HCT116 (cell line): Measurements from ENCODE around the gene TMOD1. TPM values are rescaled to one million over a fixed set of nuclear protein-coding genes. Genes with fewer than 3 reads are reported as not detected.

Experiments
- ATAC-seq: fragments of 200-7000 bp; cut with Tn5 transposase; 2 replicates; pipeline ENCODE4 v1.9.1; 2020; ENCODE audit warnings: mild to moderate bottlenecking, moderate library complexity
- BruUV-seq: library from RNA; stranded (reverse); fragments of 400-500 nt; replicated peaks from 2 replicates; lab custom pipeline; 2021; lab: Mats Ljungman, UMichigan
- CTCF ChIA-PET: fragments of 300-600 bp; sonication (Branson Sonifier 250); formaldehyde crosslinking; loops from one replicate; lab custom pipeline; 2021; ENCODE audit warnings: antibody characterized with exemption; lab: Charles Lee
- POLR2A ChIA-PET: fragments of 300-600, 350-600 bp; sonication (Branson Sonifier 250); formaldehyde crosslinking; loops from one replicate; lab custom pipeline; 2021; ENCODE audit warnings: antibody characterized with exemption; lab: Charles Lee
- RAD21 ChIA-PET, 2 experiments: fragments of 300-600 bp; sonication (Branson Sonifier 250); formaldehyde crosslinking; loops; one replicate each; lab custom pipeline; 2023; ENCODE audit warnings: low total read pairs in 2 of 2; ENCODE audit not compliant: uncharacterized antibody in 2 of 2, unreplicated experiment in 2 of 2, low non-redundant PET in 1 of 2; lab: Charles Lee
- DNase-seq: peaks from one replicate; pipeline ENCODE4 v3.0.0-alpha.2; 2010; ENCODE audit warnings: low read depth, low spot score
- H2AFZ ChIP-seq: fragments of 200-600 bp; shearing (Covaris generic), sonication (generic); 2 replicates; pipeline ENCODE4 v1.6.1; 2017; ENCODE audit warnings: low read depth, mixed run types, mixed read lengths, antibody characterized with exemption, low read length; ENCODE audit not compliant: poor library complexity, severe bottlenecking
- H3K27ac ChIP-seq: 2 replicates; pipeline ENCODE4 v1.5.1; 2012; ENCODE audit warnings: low read depth, low read length
- H3K27me3 ChIP-seq: fragments of 200-600 bp; sonication (generic); 2 replicates; pipeline ENCODE4 v1.6.1; 2016; ENCODE audit warnings: mixed run types, low read length, mixed read lengths; ENCODE audit not compliant: insufficient read depth
- H3K36me3 ChIP-seq, 2 experiments: fragments of 200-500 bp in 1 of 2; fragments of 200-600 bp in 1 of 2; sonication (Bioruptor generic) in 1 of 2; sonication (generic) in 1 of 2; 2 replicates each; pipeline versions ENCODE4 v1.5.1 to v1.6.1; 2014 to 2016; ENCODE audit warnings: low read length in 2 of 2, inconsistent platforms in 1 of 2, mixed read lengths in 1 of 2, mixed run types in 1 of 2; ENCODE audit not compliant: insufficient read depth in 2 of 2, control insufficient read depth in 1 of 2
- H3K4me1 ChIP-seq, 2 experiments: fragments of 200-600 bp in 1 of 2; sonication (generic) in 1 of 2; 2 replicates each; pipeline versions ENCODE4 v1.5.1 to v1.6.1; 2012 to 2017; ENCODE audit warnings: low read length in 2 of 2, inconsistent platforms in 1 of 2, mild to moderate bottlenecking in 1 of 2, mixed read lengths in 1 of 2, mixed run types in 1 of 2, moderate library complexity in 1 of 2; ENCODE audit not compliant: insufficient read depth in 2 of 2, control insufficient read depth in 1 of 2
- H3K4me2 ChIP-seq: fragments of 200-600 bp; sonication (generic); 2 replicates; pipeline ENCODE4 v1.6.1; 2017; ENCODE audit warnings: mixed run types, low read length, mixed read lengths
- H3K4me3 ChIP-seq, 2 experiments: fragments of 200-600 bp in 1 of 2; sonication (generic) in 1 of 2; replicated peaks in 1 of 2; 2 replicates each; pipeline ENCODE4 v1.5.1; 2011 to 2016; ENCODE audit warnings: low read length in 2 of 2, control low read depth in 1 of 2, low read depth in 1 of 2, mild to moderate bottlenecking in 1 of 2, mixed read lengths in 1 of 2, mixed run types in 1 of 2
- H3K79me2 ChIP-seq: fragments of 200-600 bp; sonication (generic); 2 replicates; pipeline ENCODE4 v1.6.1; 2017; ENCODE audit warnings: mild to moderate bottlenecking, mixed run types, low read length, moderate library complexity, mixed read lengths; ENCODE audit not compliant: insufficient read depth
- H3K9ac ChIP-seq: fragments of 200-600 bp; sonication (generic); 2 replicates; pipeline ENCODE4 v1.6.1; 2016; ENCODE audit warnings: low read length, mixed read lengths
- H3K9me2 ChIP-seq: fragments of 200-600 bp; sonication (generic), shearing (Covaris generic); 2 replicates; pipeline ENCODE4 v1.6.1; 2017; ENCODE audit warnings: mixed run types, mild to moderate bottlenecking, moderate library complexity; ENCODE audit not compliant: insufficient read depth
- H3K9me3 ChIP-seq, 2 experiments: fragments of 200-500 bp in 1 of 2; fragments of 200-600 bp in 1 of 2; sonication (Bioruptor generic) in 1 of 2; sonication (generic) in 1 of 2; 2 replicates each; pipeline ENCODE4 v1.6.1; 2014 to 2017; ENCODE audit warnings: low read length in 2 of 2, mixed read lengths in 2 of 2, inconsistent platforms in 1 of 2, low read depth in 1 of 2, mild to moderate bottlenecking in 1 of 2, mixed run types in 1 of 2, moderate library complexity in 1 of 2; ENCODE audit not compliant: control insufficient read depth in 1 of 2, insufficient read depth in 1 of 2
- H4K20me1 ChIP-seq: fragments of 200-600 bp; sonication (generic), shearing (Covaris generic); 2 replicates; pipeline ENCODE4 v1.6.1; 2017; ENCODE audit warnings: mixed run types, mild to moderate bottlenecking, moderate library complexity; ENCODE audit not compliant: insufficient read depth
- EGR1 ChIP-seq: IDR thresholded peaks from 2 replicates; pipeline ENCODE4 v1.6.1; 2012; ENCODE audit warnings: low read depth
- ELF1 ChIP-seq: IDR thresholded peaks from 2 replicates; pipeline ENCODE4 v1.6.1; 2012; ENCODE audit warnings: low read depth, borderline replicate concordance
- EZH2 ChIP-seq: fragments of 200-600 bp; sonication (generic); IDR thresholded peaks from 2 replicates; pipeline ENCODE4 v1.6.1; 2017; ENCODE audit warnings: antibody characterized with exemption, mixed run types
- POLR2AphosphoS5 ChIP-seq: IDR thresholded peaks from 2 replicates; pipeline ENCODE4 v1.6.1; 2011; ENCODE audit warnings: mild to moderate bottlenecking, low read depth, low read length, moderate library complexity
- SIN3A ChIP-seq: IDR thresholded peaks from 2 replicates; pipeline ENCODE4 v1.6.1; 2012; ENCODE audit warnings: low read depth
- SP1 ChIP-seq: IDR thresholded peaks from 2 replicates; pipeline ENCODE4 v1.6.1; 2012; ENCODE audit warnings: low read depth
- TCF7L2 ChIP-seq: IDR thresholded peaks from 2 replicates; pipeline ENCODE4 v1.7.0; 2011; ENCODE audit warnings: borderline replicate concordance, inconsistent platforms; ENCODE audit not compliant: insufficient read depth, insufficient read length; ENCODE audit errors: extremely low read depth
- YY1 ChIP-seq: IDR thresholded peaks from 2 replicates; pipeline ENCODE4 v1.6.1; 2011; ENCODE audit warnings: low read length, low read depth, moderate library complexity, mild to moderate bottlenecking; ENCODE audit not compliant: insufficient replicate concordance; ENCODE audit errors: extremely low read depth
- intact Hi-C: fragments of 100-400 bp; cut with micrococcal nuclease; formaldehyde crosslinking; loops from 2 replicates; pipeline ENCODE4 v1.10.0; 2022
- total RNA-seq: library from RNA; stranded (reverse); gene quantifications from one replicate; pipeline ENCODE4 v1.2.1, GENCODE V29; 2021; ENCODE audit not compliant: unreplicated experiment
- TF ChIP-seq, protein P1 (sequence below): IDR thresholded peaks from 2 replicates; pipeline ENCODE4 v1.6.1; 2012

TMOD1 gene
- total RNA-seq, 1 experiment from 2014 or later, result 4.4 TPM

DNA sequence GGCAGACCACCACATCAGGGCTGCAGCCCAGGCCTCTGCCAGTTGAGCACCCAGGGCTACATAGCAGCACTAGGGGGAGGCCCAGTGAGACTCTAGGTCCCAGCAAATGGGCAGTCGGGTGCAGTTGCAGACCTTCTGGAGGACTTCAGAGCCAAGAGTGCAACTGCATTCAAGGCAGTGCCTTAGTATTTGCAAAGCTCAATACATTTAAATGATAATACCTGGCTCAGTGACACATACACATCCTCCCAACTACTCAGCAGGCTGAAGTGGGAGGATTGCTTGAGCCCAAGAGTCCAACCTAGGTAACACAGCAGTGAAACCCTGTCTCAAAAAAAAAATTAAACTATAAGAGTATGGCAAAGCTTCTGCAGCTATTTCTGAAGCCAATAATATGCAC is 38.6 kb upstream of the TMOD1 start:
- ATAC-seq (no peak), DNase-seq (no peak)
- Histone ChIP-seq H3K27me3 (no peaks in the 10 kb centered on the region), H3K4me1 (no peaks in the 10 kb centered on the region), H2AFZ (no peak overlapping the region), H3K4me3 (no peak overlapping the region), H3K36me3 (no peaks in the 10 kb centered on the region), H3K9me3 (no peaks in the 10 kb centered on the region), H4K20me1 (no peaks in the 10 kb centered on the region), H3K27ac (no peak overlapping the region), H3K9me2 (no peaks in the 10 kb centered on the region), H3K9ac (no peak overlapping the region), H3K79me2 (no peaks in the 10 kb centered on the region), H3K4me2 (no peak overlapping the region)
- intact Hi-C loops, result no loop called here
- BruUV-seq, result no TSS peak
- ChIA-PET CTCF (no interaction called here), POLR2A (no interaction called here), RAD21 (no interaction called here)
- TF ChIP-seq, protein P1, sequence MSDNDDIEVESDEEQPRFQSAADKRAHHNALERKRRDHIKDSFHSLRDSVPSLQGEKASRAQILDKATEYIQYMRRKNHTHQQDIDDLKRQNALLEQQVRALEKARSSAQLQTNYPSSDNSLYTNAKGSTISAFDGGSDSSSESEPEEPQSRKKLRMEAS, result no peak
- TF ChIP-seq SIN3A, result no peak
- TF ChIP-seq TCF7L2, result no peak
- no peak for TF ChIP-seq YY1
- TF ChIP-seq EZH2, result no peak
- no peak for TF ChIP-seq ELF1
- TF ChIP-seq SP1, result no peak
- no peak for TF ChIP-seq EGR1
- TF ChIP-seq POLR2AphosphoS5, result no peak
